Activated naive CD8-positive, alpha-beta T cell treated with anti-CD3 and anti-CD28 coated beads for 36 hours (primary cell): ENCODE measurements around the gene HOXA7. TPM values are rescaled to one million over a fixed set of nuclear protein-coding genes. Genes with fewer than 3 reads are reported as not detected.

ENCODE experiments used
- DNase-seq: peaks from one replicate; pipeline ENCODE4 v3.0.0; 2021
- H3K27ac Mint-ChIP-seq: one replicate; pipeline ENCODE4 v1.8.0; 2022; ENCODE audit warnings: mild to moderate bottlenecking, moderate library complexity, mixed read lengths
- H3K27me3 Mint-ChIP-seq: one replicate; pipeline ENCODE4 v1.8.0; 2022; ENCODE audit warnings: mild to moderate bottlenecking, mixed read lengths
- H3K36me3 Mint-ChIP-seq: one replicate; pipeline ENCODE4 v1.8.0; 2021; ENCODE audit warnings: mild to moderate bottlenecking, mixed read lengths
- H3K4me1 Mint-ChIP-seq: one replicate; pipeline ENCODE4 v1.8.0; 2021; ENCODE audit warnings: mixed read lengths
- H3K4me3 Mint-ChIP-seq: one replicate; pipeline ENCODE4 v1.8.0; 2022; ENCODE audit warnings: mild to moderate bottlenecking, moderate library complexity, mixed read lengths
- H3K9me3 Mint-ChIP-seq: one replicate; pipeline ENCODE4 v1.8.0; 2022; ENCODE audit warnings: mixed read lengths
- total RNA-seq, 2 experiments: library from RNA; stranded (reverse); gene quantifications; one replicate each; pipeline ENCODE4 v1.2.3, GENCODE V29; 2021

HOXA7 gene
- total RNA-seq: not detected

DNA sequence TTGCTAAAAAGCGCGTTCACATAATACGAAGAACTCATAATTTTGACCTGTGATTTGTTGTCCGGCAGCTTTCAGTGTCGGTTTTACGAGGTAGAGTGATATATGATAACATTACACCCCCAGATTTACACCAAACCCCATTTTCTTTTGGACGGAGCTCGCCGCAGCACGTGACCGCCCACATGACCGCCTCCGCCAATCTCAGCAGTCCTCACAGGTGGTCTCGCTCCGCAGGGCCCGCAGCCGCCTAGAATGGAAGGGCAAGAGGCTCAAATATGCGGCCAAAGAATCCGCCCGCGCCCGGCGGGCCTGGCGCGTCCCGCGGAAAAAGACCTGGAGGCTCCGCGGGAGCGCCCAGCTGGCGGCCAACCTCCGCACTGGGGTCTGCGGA is at the start of gene HOXA7:
TSS of gene HOXA7 (minus strand) at position 168 of the 391 bp plus-strand sequence. CDS start at position 38, 130 bp downstream.
- H3K27ac Mint-ChIP-seq: peak within 1 kb of the TSS; percentile 76
- H3K4me3 Mint-ChIP-seq: peak within 1 kb of the TSS; percentile 47
- peaks cover 94% of the 10 kb centered on the region for H3K27me3 Mint-ChIP-seq
- H3K4me1 Mint-ChIP-seq: peaks cover 41% of the 10 kb centered on the region
- H3K9me3 Mint-ChIP-seq: no peaks in the 10 kb centered on the region
- H3K36me3 Mint-ChIP-seq: peaks cover 2% of the 10 kb centered on the region
- DNase-seq: no peak

DNA sequence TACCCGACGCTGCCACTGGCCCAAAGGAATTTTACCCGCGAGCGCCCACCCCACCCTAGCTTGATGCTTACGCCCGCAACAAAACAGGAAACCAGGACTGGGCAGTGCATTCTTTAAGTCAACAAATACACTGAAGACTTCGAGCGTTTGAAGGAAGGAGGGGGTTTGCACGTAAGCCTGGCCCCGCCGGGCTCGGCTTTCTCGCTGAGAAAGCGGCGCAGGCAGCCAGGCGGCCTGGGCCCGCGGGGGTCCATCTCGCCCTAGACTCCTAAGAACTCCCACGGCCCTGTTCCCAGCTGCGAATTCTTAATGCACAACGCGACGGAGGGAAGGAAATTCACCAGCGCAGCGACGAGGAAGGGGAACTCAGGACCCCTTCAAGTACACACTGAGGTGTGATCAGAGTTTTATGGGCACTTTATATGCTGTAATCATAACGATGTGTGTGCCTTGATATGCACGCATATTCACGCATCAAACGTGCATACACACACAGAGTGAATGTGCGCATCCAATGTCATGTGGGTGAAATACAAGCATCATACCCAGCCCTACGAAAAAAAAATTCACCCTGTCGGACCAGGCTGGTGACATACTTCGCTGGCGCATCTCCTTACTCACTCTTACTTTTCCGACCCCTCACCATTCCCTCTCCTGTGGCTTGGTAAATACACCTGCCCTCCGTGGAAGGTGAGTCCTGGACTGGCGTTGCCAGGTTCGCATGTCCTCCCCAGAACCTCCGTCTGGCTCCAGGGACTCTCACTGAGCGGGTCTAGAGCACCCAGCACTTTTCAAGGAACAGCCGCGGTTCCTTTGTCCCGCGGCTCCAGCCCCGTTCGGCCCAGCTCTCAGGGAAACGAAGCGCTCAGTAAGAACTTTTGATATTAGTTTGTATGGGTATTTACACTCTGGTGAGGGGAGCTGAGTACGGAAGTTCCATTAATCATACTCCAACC is 49.1 kb upstream of the HOXA7 start:
- Mint-ChIP-seq H3K4me1 (peaks cover 31% of the 10 kb centered on the region), H3K27me3 (peaks cover 100% of the 10 kb centered on the region), H3K9me3 (no peaks in the 10 kb centered on the region), H3K36me3 (peaks cover 3% of the 10 kb centered on the region), H3K4me3 (no peak overlapping the region), H3K27ac (no peak overlapping the region)
- DNase-seq: no peak

DNA sequence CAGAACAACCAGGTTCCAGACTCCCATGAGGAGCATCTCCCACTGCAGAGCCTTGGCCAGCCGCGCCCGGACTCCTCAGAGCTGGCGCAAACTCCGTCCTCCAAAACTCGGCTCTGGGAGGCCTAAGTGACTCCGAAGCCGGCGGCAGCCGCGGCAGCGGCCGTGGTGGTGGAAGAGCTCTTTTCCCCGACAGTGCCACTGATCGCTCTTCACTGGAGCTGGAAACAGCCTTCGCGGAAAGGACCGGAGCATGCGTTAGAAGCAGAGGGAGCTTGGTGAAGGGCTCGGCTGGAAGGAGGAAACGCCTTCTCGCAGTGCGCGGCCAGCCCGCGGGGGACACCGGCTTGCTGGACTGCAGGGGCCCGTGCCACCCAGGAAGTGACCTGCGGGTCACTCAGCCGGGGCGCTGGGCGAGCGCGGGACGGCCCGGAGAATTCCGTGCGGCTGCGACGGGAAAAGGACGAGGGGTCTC is 48.4 kb upstream of the HOXA7 start:
- H3K4me3 Mint-ChIP-seq: no peak overlapping the region
- peaks cover 3% of the 10 kb centered on the region for H3K36me3 Mint-ChIP-seq
- H3K27me3 Mint-ChIP-seq: peaks cover 99% of the 10 kb centered on the region
- DNase-seq: no peak
- no peak overlapping the region for H3K27ac Mint-ChIP-seq
- H3K9me3 Mint-ChIP-seq: no peaks in the 10 kb centered on the region
- peaks cover 29% of the 10 kb centered on the region for H3K4me1 Mint-ChIP-seq

DNA sequence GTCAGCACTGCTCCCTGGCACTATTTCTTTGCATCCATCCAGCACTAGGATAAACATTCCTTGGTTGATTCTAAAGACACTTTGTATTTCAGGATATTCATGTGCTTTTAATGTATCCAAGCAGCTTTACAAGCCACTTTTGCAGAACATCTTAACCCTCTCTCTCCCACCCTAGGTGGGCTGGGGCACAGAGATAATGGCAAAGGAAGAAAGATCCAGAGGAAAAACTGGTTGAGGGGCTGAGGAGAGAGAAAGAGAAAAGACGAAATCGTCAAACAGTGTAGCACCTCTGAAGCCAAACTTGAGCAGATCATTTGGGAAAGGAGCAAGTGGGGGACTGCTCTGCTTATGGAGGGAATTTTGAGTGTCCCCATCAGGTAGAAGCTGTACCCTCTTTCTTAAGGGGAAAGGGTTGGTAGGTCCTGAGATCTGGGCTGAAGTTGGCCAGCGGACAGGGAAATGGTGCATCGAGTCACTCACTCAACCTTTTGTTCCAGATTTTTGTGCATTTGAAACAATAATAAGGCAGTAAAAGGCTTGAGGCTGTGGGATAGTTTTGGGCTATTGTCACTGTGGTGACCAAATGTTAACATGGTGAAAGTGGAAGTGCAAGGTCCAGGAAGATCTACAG is 47.6 kb upstream of the HOXA7 start:
- H3K27ac Mint-ChIP-seq: no peak overlapping the region
- peaks cover 3% of the 10 kb centered on the region for H3K36me3 Mint-ChIP-seq
- no peaks in the 10 kb centered on the region for H3K9me3 Mint-ChIP-seq
- H3K4me3 Mint-ChIP-seq: no peak overlapping the region
- H3K4me1 Mint-ChIP-seq: peaks cover 29% of the 10 kb centered on the region
- H3K27me3 Mint-ChIP-seq: peaks cover 94% of the 10 kb centered on the region
- DNase-seq: no peak

DNA sequence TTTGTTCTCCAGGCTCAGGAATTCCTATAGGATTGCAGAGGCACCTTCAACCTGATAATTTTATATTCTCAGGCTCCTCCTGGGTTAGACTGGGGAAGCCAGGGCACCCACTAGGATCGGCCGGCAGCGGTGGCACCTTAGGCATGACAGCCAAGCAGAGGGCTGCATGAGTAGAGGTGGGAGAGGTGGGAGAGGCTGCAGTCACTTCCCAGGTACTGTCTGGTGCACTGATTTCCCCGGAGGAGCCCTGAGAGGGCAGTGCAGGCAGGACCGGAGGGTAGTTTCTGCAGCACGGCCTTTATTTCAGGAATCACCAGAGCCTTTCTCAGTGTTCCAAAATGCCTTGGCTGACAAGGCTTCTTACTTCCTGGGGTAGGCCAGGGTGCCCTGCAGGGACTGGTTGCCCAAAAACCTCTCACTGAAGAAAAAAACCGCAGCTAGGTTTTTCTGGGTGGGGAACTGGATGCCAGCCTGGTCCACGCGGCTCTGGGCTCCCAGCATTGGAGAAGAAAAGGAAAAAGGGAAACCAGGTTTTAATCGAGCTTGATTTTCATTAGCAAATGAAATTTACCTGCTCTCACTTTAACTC is 47.0 kb upstream of the HOXA7 start:
- Mint-ChIP-seq H3K4me3 (no peak overlapping the region), H3K27me3 (peaks cover 94% of the 10 kb centered on the region), H3K36me3 (peaks cover 3% of the 10 kb centered on the region), H3K27ac (no peak overlapping the region), H3K9me3 (no peaks in the 10 kb centered on the region), H3K4me1 (peaks cover 29% of the 10 kb centered on the region)
- no peak for DNase-seq

DNA sequence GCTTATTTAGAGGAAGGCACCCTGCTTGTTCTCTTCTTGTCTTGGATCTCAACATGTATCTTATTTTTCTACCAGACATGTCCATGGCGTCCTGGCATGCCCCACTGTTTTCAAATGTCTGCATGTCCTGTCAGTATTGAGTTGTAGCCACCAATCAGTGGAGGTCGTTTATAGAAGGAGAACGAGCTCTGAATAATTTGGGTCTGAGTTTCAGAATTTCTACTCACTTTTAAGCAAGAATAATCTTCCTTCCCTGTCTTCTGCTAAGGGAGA is 46.3 kb upstream of the HOXA7 start:
- H3K4me3 Mint-ChIP-seq: no peak overlapping the region
- peaks cover 33% of the 10 kb centered on the region for H3K4me1 Mint-ChIP-seq
- H3K9me3 Mint-ChIP-seq: no peaks in the 10 kb centered on the region
- H3K27me3 Mint-ChIP-seq: peaks cover 94% of the 10 kb centered on the region
- no peak for DNase-seq
- H3K36me3 Mint-ChIP-seq: peaks cover 3% of the 10 kb centered on the region
- H3K27ac Mint-ChIP-seq: no peak overlapping the region

DNA sequence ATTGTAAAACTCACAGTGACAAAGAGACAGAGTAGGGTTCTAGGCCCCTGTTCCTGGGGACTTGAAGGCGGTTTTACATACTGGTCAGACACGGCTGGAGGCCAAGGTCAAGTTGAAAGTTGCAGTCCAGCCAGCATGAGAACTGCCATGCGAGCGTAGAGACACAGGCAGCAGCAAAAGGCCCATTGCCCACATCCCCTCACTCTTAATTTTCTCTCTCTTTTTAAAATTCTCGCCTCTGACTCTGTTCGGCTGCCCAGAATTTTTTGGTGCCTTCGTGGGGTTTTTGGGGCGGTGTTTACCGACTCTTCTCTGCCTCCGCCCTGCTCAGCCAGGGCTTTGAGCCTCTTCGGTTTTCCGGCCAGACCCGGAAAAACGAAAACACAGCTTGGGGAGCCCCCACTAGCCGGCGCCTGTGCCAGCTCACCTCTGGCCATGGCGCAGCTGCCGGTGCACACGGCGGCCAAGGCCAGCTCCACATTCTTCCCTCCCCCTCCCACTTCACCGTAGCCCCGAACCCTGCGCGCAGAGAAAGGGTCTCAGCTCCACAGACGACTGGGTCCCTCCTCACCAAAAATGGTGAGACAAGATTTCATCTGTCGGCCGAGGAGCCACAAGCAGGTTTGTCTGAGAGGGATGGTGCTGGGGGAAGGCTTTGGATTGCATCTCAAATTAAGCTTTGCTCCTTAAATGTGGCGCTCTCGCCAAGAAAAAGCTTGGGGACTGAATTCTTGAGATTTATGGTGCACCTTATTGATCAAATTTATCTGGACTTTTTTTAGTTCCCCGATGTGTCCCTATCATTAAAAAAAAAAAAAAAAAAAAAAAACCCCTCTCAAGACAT is 45.8 kb upstream of the HOXA7 start:
- H3K4me1 Mint-ChIP-seq: peaks cover 33% of the 10 kb centered on the region
- H3K27me3 Mint-ChIP-seq: peaks cover 94% of the 10 kb centered on the region
- no peak for DNase-seq
- no peaks in the 10 kb centered on the region for H3K9me3 Mint-ChIP-seq
- H3K36me3 Mint-ChIP-seq: peaks cover 3% of the 10 kb centered on the region
- no peak overlapping the region for H3K27ac Mint-ChIP-seq
- no peak overlapping the region for H3K4me3 Mint-ChIP-seq

DNA sequence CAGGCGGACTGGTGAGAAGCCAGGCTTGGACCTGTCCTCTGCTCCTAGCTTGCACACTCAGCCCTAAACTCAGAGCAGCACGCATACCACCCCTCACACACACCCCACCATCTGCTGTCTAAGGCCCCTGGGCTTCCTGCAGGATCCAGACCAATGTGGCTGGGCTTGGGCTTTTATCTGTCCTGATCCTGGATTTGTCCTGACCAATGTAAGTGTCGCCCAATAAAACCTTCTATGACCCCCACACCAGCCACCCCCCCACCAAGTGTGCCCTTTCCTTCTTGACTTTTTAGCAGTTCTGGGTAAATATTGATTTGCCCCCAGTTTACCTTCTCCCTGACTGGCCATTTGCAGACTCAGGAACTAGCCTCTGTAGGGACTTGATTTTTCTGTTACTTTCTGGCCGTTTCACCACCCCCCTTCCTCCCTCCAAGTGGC is 45.1 kb upstream of the HOXA7 start:
- H3K27me3 Mint-ChIP-seq: peaks cover 94% of the 10 kb centered on the region
- H3K27ac Mint-ChIP-seq: no peak overlapping the region
- H3K4me3 Mint-ChIP-seq: no peak overlapping the region
- H3K4me1 Mint-ChIP-seq: peaks cover 33% of the 10 kb centered on the region
- peaks cover 3% of the 10 kb centered on the region for H3K36me3 Mint-ChIP-seq
- DNase-seq: no peak
- no peaks in the 10 kb centered on the region for H3K9me3 Mint-ChIP-seq

DNA sequence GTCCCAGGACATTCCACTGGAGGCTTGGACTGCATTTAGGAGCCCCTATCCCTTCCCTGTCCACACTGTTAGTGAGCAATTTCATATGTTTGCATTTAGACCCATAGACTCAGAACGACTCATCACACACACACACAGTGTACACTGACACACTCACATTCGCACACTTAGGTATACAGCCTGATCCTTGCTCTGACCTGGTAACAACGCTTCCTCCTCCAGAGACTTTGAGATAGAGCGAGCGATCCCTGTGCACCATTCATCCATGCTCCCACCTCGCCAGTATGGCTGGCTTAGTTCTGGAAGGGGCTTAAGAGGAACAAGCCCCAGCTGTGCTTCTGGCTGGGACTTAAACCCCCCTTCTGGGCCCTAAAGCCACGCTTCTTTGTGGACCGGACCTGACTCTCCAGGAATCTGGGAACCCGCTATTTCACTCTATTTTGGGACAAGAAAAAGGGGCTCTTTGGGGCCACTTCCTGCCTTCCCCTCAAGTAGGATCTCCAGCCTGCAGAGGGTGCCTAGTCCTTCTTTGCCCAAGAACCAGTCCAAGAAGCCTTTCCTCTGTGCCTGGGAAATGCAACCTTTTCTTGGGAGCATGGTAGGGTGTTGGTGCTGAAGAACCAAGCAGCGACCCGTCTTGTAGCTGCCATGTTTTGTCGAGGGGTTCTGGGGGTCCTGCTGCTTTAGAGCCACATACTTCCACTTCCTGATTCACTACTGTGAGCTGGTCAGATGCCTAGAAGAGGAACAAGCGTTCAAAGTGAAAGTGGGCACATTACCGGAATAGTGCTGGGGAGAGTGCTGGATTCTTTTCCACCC is 44.5 kb upstream of the HOXA7 start:
- H3K4me3 Mint-ChIP-seq: no peak overlapping the region
- no peaks in the 10 kb centered on the region for H3K9me3 Mint-ChIP-seq
- peaks cover 93% of the 10 kb centered on the region for H3K27me3 Mint-ChIP-seq
- H3K4me1 Mint-ChIP-seq: peaks cover 33% of the 10 kb centered on the region
- peaks cover 2% of the 10 kb centered on the region for H3K36me3 Mint-ChIP-seq
- DNase-seq: no peak
- no peak overlapping the region for H3K27ac Mint-ChIP-seq

DNA sequence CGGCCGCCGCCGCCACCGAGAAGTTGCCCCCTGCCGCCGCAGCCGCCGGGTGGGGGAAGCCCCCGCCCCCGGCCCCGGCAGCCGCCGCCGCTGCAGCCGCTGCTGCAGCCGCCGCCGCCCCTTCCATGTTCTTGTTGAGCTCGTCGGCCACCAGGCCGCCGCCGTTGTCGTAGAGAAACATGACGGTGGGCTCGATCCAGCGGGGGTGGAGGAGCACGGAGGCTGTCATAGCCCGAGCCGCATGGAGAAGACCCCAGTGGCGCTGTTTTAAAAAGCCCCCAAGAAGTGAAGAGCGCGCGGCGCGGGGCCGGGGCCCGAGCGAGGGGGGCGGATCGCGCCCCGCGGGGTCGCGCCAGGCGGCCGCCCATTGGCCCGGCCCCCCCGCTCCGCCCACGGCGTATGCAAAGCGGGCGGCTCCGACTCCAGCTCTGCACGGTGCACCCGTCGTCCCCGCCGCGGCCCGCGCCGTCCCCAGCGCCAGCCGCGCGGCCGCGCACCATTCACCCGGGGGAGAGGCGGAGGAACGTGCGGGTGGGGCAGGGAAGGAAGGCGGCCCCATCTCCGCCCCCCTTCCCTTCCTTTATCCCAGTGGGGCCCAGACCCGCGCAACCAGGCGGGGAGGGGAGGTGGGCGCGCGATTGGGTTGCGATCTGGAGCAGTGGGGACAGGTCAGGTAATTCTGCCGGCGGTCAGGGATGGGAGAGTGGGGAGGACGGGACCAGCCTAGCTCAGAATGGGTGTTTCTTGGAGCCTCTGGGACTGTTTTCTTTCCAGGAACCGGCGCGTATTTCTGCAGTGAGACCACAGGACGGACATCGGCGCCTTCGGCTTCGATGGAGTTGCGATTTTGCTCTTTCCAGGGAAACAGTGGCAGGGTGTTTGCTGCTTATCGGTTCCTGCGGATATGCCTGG is 43.6 kb upstream of the HOXA7 start, which contains the start of gene HOXA13:
TSS of gene HOXA13 (minus strand) at position 243 of the 912 bp plus-strand sequence. CDS start at position 229, 14 bp downstream.
- H3K4me1 Mint-ChIP-seq: peaks cover 28% of the 10 kb centered on the region
- no peak within 1 kb of the TSS for H3K27ac Mint-ChIP-seq
- H3K36me3 Mint-ChIP-seq: no peaks in the 10 kb centered on the region
- H3K27me3 Mint-ChIP-seq: peaks cover 91% of the 10 kb centered on the region
- DNase-seq: peak; percentile 52
- H3K4me3 Mint-ChIP-seq: peak within 1 kb of the TSS; percentile 79
- H3K9me3 Mint-ChIP-seq: no peaks in the 10 kb centered on the region

DNA sequence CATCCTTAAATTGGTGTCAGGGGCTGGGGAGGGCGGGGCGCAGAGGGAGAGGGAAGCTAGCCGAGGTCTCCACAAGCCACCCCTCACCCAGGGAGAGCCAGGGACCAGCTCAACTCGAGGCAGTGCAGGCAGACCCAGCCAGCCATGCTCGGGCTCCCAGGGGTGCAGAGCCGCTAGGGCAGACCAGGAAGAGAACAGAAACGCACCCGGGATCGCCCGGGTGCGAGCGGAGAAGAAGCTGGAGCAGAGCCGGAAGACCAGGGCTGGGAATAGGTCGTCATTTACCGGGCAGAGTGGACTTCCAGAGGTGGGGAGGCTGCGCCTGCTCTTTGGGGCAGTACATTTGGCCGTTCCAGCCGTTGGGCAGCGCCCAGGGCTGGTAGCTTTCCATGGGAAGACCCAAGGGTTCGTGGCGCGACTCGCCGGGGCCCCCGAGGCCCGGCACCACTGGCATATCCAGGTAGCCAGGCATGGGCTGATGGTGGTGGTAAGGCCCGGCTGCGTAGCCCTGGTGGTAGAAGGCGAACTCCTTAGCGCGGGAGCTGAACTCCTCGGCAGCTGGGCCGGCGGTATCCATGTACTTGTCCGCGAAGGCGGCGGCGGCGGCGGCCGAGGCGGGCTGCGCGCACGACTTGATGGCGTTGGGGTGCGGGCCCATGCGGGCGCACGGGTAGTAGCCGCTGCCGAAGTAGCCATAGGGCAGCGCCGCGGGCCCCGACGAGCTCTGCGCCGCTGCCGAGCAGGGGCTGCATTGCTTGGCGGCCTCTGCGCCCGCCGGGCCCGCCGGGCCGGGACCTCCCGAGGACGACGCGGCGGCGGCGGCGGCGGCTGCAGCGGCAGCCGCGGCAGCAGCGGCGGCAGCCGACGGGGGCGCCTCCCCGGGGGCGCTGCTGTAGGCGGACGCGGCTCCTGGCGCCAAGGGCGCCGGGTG is 42.7 kb upstream of the HOXA7 start:
- no peak for DNase-seq
- Mint-ChIP-seq H3K9me3 (no peaks in the 10 kb centered on the region), H3K36me3 (no peaks in the 10 kb centered on the region), H3K27ac (no peak overlapping the region), H3K4me1 (peaks cover 26% of the 10 kb centered on the region), H3K4me3 (peak overlapping the region; percentile 45), H3K27me3 (peaks cover 91% of the 10 kb centered on the region)

DNA sequence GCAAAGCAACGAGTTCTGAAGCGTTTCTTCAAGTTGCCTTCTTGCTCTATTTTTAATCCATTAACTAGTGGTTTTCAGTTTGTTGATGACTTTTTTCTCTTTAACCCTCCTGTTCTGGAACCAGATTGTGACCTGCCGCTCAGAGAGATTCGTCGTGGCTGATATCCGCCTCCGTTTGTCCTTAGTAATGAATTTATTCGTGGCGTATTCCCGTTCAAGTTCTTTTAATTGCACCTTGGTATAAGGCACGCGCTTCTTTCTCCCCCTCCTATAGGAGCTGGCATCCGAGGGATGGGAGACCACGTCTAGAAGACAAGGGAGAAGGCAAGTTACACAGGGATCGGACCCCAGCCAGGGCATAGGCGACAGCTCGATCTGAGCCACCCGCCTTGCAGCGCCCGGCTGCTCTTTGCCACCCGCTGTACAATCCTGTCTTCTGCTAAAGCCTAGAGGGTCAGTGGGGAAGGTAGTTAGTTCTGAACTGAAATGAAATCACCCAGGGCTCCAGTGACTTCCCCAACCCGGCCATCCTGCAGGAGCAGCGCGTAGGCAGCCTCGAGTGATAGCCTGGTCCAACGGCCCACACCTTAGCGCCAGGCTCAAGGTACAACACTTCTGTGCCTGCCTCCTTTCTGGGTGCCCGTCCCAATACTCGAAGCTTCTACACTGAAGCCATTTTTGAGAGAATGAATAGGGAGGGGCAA is 41.8 kb upstream of the HOXA7 start:
- Mint-ChIP-seq H3K27ac (no peak overlapping the region), H3K4me3 (no peak overlapping the region), H3K27me3 (peaks cover 91% of the 10 kb centered on the region), H3K36me3 (no peaks in the 10 kb centered on the region), H3K9me3 (no peaks in the 10 kb centered on the region), H3K4me1 (peaks cover 30% of the 10 kb centered on the region)
- DNase-seq: no peak
